Measurements from ENCODE around the gene C17orf78.

GRCh38 chr17:37438141-37438540 is 62.4 kb downstream of the C17orf78 start:
- TF ChIP-seq CTCF (IDR thresholded peaks at IDR 0.05; ENCODE audit: insufficient read depth, low read depth, low read length) (no peak), EZH2 (IDR thresholded peaks at IDR 0.05; ENCODE audit: insufficient read depth, low read length) (no peak)
